ENCODE data around the gene SYT8. TPM values are rescaled to one million over a fixed set of nuclear protein-coding genes. Genes with fewer than 3 reads are reported as not detected.

The SYT8 gene
- total and polyA plus RNA-seq, 2 experiments from 2014 or later = not detected

GRCh38 chr11:1844221-1845094 is 9.7 kb downstream of the SYT8 start:
- no peak overlapping the region for H3K27ac ChIP-seq
- no peak overlapping the region for H3K9ac ChIP-seq
- in situ Hi-C loops (cut with MboI) = no loop called here
- H3K4me2 ChIP-seq (ENCODE audit: unreplicated experiment) = no peak overlapping the region
- H3K4me1 ChIP-seq (ENCODE audit: insufficient read depth) = no peaks in the 10 kb centered on the region
- H4K20me1 ChIP-seq (ENCODE audit: insufficient read depth) = no peaks in the 10 kb centered on the region
- H3K36me3 ChIP-seq (ENCODE audit: low read depth) = no peaks in the 10 kb centered on the region
- no peaks in the 10 kb centered on the region for H3K9me2 ChIP-seq (ENCODE audit: insufficient read depth)
- TF ChIP-seq EZH2 (IDR thresholded peaks at IDR 0.05; ENCODE audit: insufficient read depth, poor library complexity, severe bottlenecking) (no peak), EZH2phosphoT487 (IDR thresholded peaks at IDR 0.05; ENCODE audit: insufficient read depth, low read depth) (no peak)
- no peaks in the 10 kb centered on the region for H3K9me3 ChIP-seq (ENCODE audit: low read depth)
- WGBS, 2 experiments (ENCODE audit: low coverage in 1 of 2, low lambda C conversion rate in 2 of 2, missing lambda C conversion rate in 2 of 2) = 56 to 61% methylated on average over 18 to 23 of the region's 23 CpGs
- H2AFZ ChIP-seq = no peak overlapping the region
- H3K27me3 ChIP-seq (replicated peaks; ENCODE audit: insufficient read depth) = no peaks in the 10 kb centered on the region; the same call in 1 of the 2 replicates
- no peaks in the 10 kb centered on the region for H3F3A ChIP-seq (ENCODE audit: insufficient read depth)
- DNase-seq = no peak
- H3K4me3 ChIP-seq = no peak overlapping the region
- no peaks in the 10 kb centered on the region for H3K79me2 ChIP-seq (ENCODE audit: insufficient read depth)

GRCh38 chr11:1845095-1845429 is 10.3 kb downstream of the SYT8 start:
- no peaks in the 10 kb centered on the region for H3K36me3 ChIP-seq (ENCODE audit: low read depth)
- H4K20me1 ChIP-seq (ENCODE audit: insufficient read depth) = no peaks in the 10 kb centered on the region
- H3K9ac ChIP-seq = no peak overlapping the region
- H3K27ac ChIP-seq = no peak overlapping the region
- no peaks in the 10 kb centered on the region for H3K4me1 ChIP-seq (ENCODE audit: insufficient read depth)
- TF ChIP-seq EZH2phosphoT487 (IDR thresholded peaks at IDR 0.05; ENCODE audit: insufficient read depth, low read depth) (no peak), EZH2 (IDR thresholded peaks at IDR 0.05; ENCODE audit: insufficient read depth, poor library complexity, severe bottlenecking) (no peak)
- no peaks in the 10 kb centered on the region for H3K79me2 ChIP-seq (ENCODE audit: insufficient read depth)
- no peaks in the 10 kb centered on the region for H3F3A ChIP-seq (ENCODE audit: insufficient read depth)
- no peaks in the 10 kb centered on the region for H3K9me2 ChIP-seq (ENCODE audit: insufficient read depth)
- in situ Hi-C loops (cut with MboI) = no loop called here
- H3K27me3 ChIP-seq (replicated peaks; ENCODE audit: insufficient read depth) = no peaks in the 10 kb centered on the region; the same call in 1 of the 2 replicates
- no peak overlapping the region for H2AFZ ChIP-seq
- H3K4me3 ChIP-seq = no peak overlapping the region
- DNase-seq = no peak
- no peaks in the 10 kb centered on the region for H3K9me3 ChIP-seq (ENCODE audit: low read depth)
- no peak overlapping the region for H3K4me2 ChIP-seq (ENCODE audit: unreplicated experiment)
- 38 to 51% methylated on average over 1 of the region's 1 CpG for WGBS, 2 experiments (ENCODE audit: low coverage in 1 of 2, low lambda C conversion rate in 2 of 2, missing lambda C conversion rate in 2 of 2)

- no peak overlapping the region for H3K9ac ChIP-seq
- H4K20me1 ChIP-seq (ENCODE audit: insufficient read depth) = no peaks in the 10 kb centered on the region
- no peaks in the 10 kb centered on the region; the same call in 1 of the 2 replicates for H3K27me3 ChIP-seq (replicated peaks; ENCODE audit: insufficient read depth)
- H3K27ac ChIP-seq = no peak overlapping the region
- H2AFZ ChIP-seq = no peak overlapping the region
- no peaks in the 10 kb centered on the region for H3K36me3 ChIP-seq (ENCODE audit: low read depth)
- no peak for DNase-seq
- no peaks in the 10 kb centered on the region for H3F3A ChIP-seq (ENCODE audit: insufficient read depth)
- H3K4me3 ChIP-seq = no peak overlapping the region
- 65% methylated on average over 18 to 20 of the region's 21 CpGs for WGBS, 2 experiments (ENCODE audit: low coverage in 1 of 2, low lambda C conversion rate in 2 of 2, missing lambda C conversion rate in 2 of 2)
- no peaks in the 10 kb centered on the region for H3K79me2 ChIP-seq (ENCODE audit: insufficient read depth)
- H3K4me1 ChIP-seq (ENCODE audit: insufficient read depth) = no peaks in the 10 kb centered on the region
- no peaks in the 10 kb centered on the region for H3K9me2 ChIP-seq (ENCODE audit: insufficient read depth)
- TF ChIP-seq EZH2 (IDR thresholded peaks at IDR 0.05; ENCODE audit: insufficient read depth, poor library complexity, severe bottlenecking) = no peak
- no peak for TF ChIP-seq EZH2phosphoT487 (IDR thresholded peaks at IDR 0.05; ENCODE audit: insufficient read depth, low read depth)
- in situ Hi-C loops (cut with MboI) = no loop called here
- H3K4me2 ChIP-seq (ENCODE audit: unreplicated experiment) = no peak overlapping the region
- no peaks in the 10 kb centered on the region for H3K9me3 ChIP-seq (ENCODE audit: low read depth)
Measured at GRCh38 chr11:1845561-1846452, 11.0 kb downstream of the SYT8 start.

GRCh38 chr11:1846453-1846932 is 11.7 kb downstream of the SYT8 start:
- DNase-seq = no peak
- H3K27ac ChIP-seq = no peak overlapping the region
- TF ChIP-seq EZH2phosphoT487 (IDR thresholded peaks at IDR 0.05; ENCODE audit: insufficient read depth, low read depth) (no peak), EZH2 (IDR thresholded peaks at IDR 0.05; ENCODE audit: insufficient read depth, poor library complexity, severe bottlenecking) (no peak)
- no peaks in the 10 kb centered on the region for H3K4me1 ChIP-seq (ENCODE audit: insufficient read depth)
- H4K20me1 ChIP-seq (ENCODE audit: insufficient read depth) = no peaks in the 10 kb centered on the region
- H3K4me2 ChIP-seq (ENCODE audit: unreplicated experiment) = no peak overlapping the region
- no peaks in the 10 kb centered on the region; the same call in 1 of the 2 replicates for H3K27me3 ChIP-seq (replicated peaks; ENCODE audit: insufficient read depth)
- in situ Hi-C loops (cut with MboI) = no loop called here
- no peaks in the 10 kb centered on the region for H3K9me3 ChIP-seq (ENCODE audit: low read depth)
- H3K4me3 ChIP-seq = no peak overlapping the region
- H3K79me2 ChIP-seq (ENCODE audit: insufficient read depth) = no peaks in the 10 kb centered on the region
- no peaks in the 10 kb centered on the region for H3F3A ChIP-seq (ENCODE audit: insufficient read depth)
- 65 to 67% methylated on average over 9 of the region's 9 CpGs for WGBS, 2 experiments (ENCODE audit: low coverage in 1 of 2, low lambda C conversion rate in 2 of 2, missing lambda C conversion rate in 2 of 2)
- H2AFZ ChIP-seq = no peak overlapping the region
- H3K36me3 ChIP-seq (ENCODE audit: low read depth) = no peaks in the 10 kb centered on the region
- H3K9ac ChIP-seq = no peak overlapping the region
- H3K9me2 ChIP-seq (ENCODE audit: insufficient read depth) = no peaks in the 10 kb centered on the region

Measured in GM23248 (cell line).